GM06990 (cell line): ENCODE data around the gene LDB2.

Experiments used
- DNase-seq: peaks from one replicate; pipeline ENCODE4 v3.0.0-alpha.2; 2011; ENCODE audit not compliant: insufficient read length; ENCODE audit errors: extremely low read depth
- H3K27me3 ChIP-seq: replicated peaks from 2 replicates; pipeline ENCODE4 v1.6.0; 2011; ENCODE audit warnings: low read length; ENCODE audit not compliant: control insufficient read depth, insufficient read depth
- H3K36me3 ChIP-seq: 2 replicates; pipeline ENCODE4 v1.5.1; 2011; ENCODE audit warnings: low read length; ENCODE audit not compliant: control insufficient read depth, insufficient read depth
- H3K4me3 ChIP-seq: replicated peaks from 2 replicates; pipeline ENCODE4 v1.5.1; 2011; ENCODE audit warnings: low read depth, mild to moderate bottlenecking, control low read depth, low read length
- TF ChIP-seq, protein P1 (sequence below): IDR thresholded peaks from 2 replicates; pipeline ENCODE4 v1.5.1; 2011; ENCODE audit warnings: low read length, control low read depth, mild to moderate bottlenecking, inconsistent platforms; ENCODE audit not compliant: insufficient read depth, poor library complexity, severe bottlenecking

The LDB2 gene

DNA sequence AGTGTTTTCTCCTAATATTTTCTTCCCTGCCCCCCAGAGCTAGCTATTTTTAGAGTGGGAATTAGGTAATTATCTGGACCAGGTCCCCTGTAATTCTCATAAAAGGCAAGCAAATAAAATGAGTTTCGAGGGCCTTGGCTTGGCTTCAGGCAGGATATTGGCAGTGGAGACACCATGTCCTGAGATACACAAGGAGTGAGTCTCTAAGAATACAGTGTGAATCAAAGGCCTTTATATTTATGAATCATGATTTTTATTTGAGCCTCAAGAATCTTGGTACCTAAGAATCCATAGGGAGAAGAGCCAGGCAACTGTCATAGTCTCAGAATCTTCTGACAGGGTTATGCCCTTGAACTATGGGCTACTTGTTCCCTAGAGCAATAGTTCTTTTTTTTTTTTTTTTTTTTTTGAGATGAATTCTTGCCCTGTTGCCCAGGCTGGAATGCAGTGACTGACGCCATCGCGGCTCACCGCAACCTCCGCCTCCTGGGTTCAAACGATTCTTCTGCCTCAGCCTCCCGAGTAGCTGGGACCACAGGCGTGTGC, 205.4 kb downstream of the LDB2 start:
- Histone ChIP-seq H3K4me3 (no peak overlapping the region), H3K27me3 (no peaks in the 10 kb centered on the region), H3K36me3 (no peaks in the 10 kb centered on the region)
- no peak for DNase-seq
- TF ChIP-seq, protein P1, sequence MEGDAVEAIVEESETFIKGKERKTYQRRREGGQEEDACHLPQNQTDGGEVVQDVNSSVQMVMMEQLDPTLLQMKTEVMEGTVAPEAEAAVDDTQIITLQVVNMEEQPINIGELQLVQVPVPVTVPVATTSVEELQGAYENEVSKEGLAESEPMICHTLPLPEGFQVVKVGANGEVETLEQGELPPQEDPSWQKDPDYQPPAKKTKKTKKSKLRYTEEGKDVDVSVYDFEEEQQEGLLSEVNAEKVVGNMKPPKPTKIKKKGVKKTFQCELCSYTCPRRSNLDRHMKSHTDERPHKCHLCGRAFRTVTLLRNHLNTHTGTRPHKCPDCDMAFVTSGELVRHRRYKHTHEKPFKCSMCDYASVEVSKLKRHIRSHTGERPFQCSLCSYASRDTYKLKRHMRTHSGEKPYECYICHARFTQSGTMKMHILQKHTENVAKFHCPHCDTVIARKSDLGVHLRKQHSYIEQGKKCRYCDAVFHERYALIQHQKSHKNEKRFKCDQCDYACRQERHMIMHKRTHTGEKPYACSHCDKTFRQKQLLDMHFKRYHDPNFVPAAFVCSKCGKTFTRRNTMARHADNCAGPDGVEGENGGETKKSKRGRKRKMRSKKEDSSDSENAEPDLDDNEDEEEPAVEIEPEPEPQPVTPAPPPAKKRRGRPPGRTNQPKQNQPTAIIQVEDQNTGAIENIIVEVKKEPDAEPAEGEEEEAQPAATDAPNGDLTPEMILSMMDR, result no peak

DNA sequence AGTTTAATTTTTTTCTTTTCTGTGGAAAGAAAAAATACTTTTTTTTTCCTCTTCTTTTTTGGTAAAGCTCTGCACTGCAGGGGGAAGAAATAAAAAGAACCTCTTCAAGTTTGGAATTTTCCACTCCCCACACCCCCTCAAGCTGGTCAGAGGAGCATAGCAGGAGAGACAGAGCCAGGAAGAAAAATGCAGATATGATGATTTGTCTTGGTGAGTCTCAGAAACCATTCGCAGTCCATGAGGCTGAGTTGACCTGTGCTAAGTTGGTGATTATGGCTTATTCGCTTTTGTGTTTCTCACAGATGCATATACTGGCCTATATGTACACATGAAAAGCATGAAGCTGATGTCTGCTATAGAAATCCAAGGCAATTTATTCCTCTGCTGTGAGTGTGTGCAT, 205.9 kb downstream of the LDB2 start:
- TF ChIP-seq, protein P1, result no peak
- no peaks in the 10 kb centered on the region for H3K27me3 ChIP-seq
- H3K36me3 ChIP-seq, result no peaks in the 10 kb centered on the region
- H3K4me3 ChIP-seq, result no peak overlapping the region
- no peak for DNase-seq

DNA sequence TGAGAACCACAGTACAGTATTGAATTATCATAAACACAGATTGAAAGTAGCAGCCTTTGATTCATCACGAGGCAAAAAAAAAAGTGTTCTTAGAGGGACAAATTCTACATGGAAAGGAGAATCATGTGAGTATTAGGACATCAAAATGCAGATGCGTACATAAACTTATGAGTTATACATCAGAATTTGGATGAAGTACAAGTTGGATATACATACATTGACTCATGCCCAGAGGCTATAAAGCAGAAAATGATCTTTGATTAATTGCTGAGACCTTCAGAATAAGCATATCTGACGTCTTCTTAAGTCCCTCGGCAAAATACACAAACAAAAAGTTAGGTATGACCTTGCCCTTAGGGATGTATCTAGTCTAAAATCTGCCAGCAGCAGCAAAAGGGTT, 206.4 kb downstream of the LDB2 start:
- TF ChIP-seq, protein P1, result no peak
- DNase-seq, result no peak

DNA sequence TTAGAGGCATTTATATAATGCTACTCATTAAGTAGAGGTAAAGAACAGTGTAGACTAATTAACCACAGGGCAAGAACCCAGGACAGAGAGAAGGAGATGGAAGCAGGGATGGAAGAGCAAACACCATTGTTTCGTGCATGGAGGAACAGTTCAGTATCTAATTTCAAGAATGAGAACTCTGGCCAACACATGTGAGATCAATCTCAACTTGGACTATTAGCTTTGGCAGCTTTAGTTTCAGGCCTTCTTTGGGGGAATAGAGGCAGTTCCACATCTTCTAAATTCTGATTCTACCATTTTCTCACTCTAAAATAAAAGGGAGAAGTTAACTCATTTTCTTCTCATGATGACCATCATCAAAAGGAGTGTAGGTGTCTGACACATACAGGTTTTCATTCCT, 207.0 kb downstream of the LDB2 start:
- no peaks in the 10 kb centered on the region for H3K36me3 ChIP-seq
- no peak for DNase-seq
- H3K4me3 ChIP-seq, result no peak overlapping the region
- no peaks in the 10 kb centered on the region for H3K27me3 ChIP-seq
- TF ChIP-seq, protein P1, result no peak

More for the DNA sequence above, 206.4 kb downstream of the LDB2 start:
- no peaks in the 10 kb centered on the region for H3K27me3 ChIP-seq
- no peak overlapping the region for H3K4me3 ChIP-seq
- no peaks in the 10 kb centered on the region for H3K36me3 ChIP-seq

DNA sequence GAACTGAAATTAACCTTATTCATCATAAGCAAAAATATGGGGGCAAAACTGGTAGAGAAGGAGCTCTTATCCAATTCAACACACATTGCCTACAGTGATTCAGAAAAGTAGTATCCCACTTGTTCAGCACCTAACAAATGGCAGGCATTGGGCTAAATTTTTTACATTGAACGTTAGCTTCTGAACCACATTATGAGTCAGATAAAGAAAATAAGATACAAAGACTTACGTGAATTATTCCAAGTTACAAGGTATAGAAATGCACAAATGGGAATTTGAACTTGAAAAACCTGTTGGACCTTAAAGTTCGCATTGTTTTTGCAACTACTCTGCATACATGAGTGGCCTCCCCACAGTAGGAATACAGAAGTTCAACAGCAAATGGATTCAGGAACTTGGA, 210.6 kb downstream of the LDB2 start:
- TF ChIP-seq, protein P1, result no peak
- Histone ChIP-seq H3K36me3 (no peaks in the 10 kb centered on the region), H3K4me3 (no peak overlapping the region), H3K27me3 (no peaks in the 10 kb centered on the region)
- DNase-seq, result no peak

DNA sequence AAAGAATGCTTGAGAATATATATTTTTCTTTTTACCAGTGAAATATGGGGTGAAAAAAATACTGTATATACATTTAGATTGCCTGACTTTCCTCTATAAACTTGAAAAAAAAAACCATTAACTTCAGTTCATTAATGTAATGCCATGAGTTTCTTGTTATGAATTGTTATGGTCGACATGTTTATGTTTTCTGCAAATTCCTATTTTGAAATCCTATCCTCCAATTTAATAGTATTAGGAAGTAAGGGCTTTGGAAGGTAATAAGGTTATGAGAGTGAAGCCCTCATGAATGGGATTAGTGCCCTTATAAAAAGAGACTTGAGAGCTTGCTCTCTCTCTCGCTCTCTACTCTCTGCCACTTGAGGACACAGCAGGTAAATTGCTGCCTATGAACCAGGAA, 211.4 kb downstream of the LDB2 start:
- no peaks in the 10 kb centered on the region for H3K27me3 ChIP-seq
- DNase-seq, result no peak
- no peak overlapping the region for H3K4me3 ChIP-seq
- TF ChIP-seq, protein P1, result no peak
- H3K36me3 ChIP-seq, result no peaks in the 10 kb centered on the region
